ENCODE data around the gene P4HA1.
"Not testable (repeated sequence)": the region's sequence is repeated elsewhere in the genome, so short reads cannot be mapped to it uniquely, and the experiment has no call there.

The P4HA1 gene

DNA sequence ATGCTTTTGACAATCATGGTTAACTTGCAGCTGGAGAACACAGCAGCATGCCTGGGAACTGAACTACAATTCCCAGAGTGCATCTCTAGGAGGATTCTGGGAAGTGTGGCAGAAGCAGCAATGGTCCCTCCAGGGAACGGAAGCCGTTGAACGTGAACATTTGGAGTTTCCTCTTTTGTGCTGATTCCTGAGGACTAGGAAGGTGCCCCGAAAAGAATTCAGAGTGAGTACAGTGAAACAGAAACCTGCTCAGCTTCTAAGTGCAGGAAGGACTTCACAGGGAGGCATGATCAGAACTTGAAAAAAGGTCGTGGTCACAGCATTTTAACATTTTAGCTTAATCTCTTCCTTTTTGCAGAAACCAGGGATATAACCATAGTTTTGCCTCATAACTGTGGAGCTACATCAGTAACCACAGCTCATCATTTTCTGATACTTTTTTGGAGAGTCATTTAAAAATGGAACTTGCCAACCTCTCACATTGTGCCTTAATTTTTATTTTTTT lies 13.7 kb upstream of the P4HA1 start, which contains the start of gene NUDT13:
Gene NUDT13 (plus strand): TSS at position 111 of the 505 bp plus-strand sequence. CDS start 3,911 bp downstream, outside the sequence.
- Mint-ChIP-seq H3K4me1 (peaks cover 6 to 15% of the 10 kb centered on the region in 2 donors), H3K9me3 (peaks cover 0 to 4% of the 10 kb centered on the region in 2 donors), H3K36me3 (peaks cover 29 to 34% of the 10 kb centered on the region in 2 donors), H3K4me3 (peak within 1 kb of the TSS; percentile 87 to 90), H3K27me3 (no peaks in the 10 kb centered on the region), H3K27ac (peak within 1 kb of the TSS; percentile 93)
- peak; percentile 86 to 95 for ATAC-seq (replicated peaks)
- peak; percentile 54 for DNase-seq

DNA sequence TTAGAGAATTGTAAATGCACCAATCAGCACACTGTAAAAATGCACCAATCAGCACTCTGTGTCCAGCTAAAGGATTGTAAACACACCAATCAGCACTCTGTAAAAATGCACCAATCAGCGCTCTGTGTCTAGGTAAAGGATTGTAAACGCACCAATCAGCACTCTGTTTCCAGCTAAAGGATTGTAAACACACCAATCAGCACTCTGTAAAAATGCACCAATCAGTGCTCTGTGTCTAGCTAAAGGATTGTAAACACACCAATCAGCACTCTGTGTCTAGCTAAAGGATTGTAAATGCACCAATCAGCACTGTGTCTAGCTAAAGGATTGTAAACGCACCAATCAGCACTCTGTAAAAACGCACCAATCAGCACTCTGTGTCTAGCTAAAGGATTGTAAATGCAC lies 12.6 kb upstream of the P4HA1 start:
- H3K27me3 Mint-ChIP-seq; ATAC-seq (replicated peaks); H3K4me3 Mint-ChIP-seq; DNase-seq; H3K9me3 Mint-ChIP-seq: not testable (repeated sequence)
- H3K36me3 Mint-ChIP-seq, result peaks cover 33 to 38% of the 10 kb centered on the region in 2 donors
- H3K4me1 Mint-ChIP-seq, result peaks cover 6 to 15% of the 10 kb centered on the region in 2 donors
- H3K27ac Mint-ChIP-seq, result peak overlapping the region; percentile 31

DNA sequence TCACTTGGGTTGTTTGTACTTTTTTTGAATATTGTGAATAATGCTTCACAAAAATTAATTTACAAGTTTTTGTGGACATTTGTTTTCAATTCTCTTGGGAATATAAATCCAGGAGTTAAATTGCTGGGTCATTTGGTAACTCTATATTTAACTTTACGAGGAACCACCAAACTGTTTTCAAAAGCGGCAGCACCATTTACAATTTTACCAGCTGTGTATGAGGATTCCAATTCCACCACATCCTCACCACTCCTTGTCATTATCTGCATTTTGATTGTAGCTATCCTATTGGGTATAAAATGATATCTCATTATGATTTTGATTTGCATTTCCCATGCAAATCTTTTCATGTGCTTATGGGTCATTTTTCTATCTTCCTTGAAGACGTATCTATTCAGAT lies 9.6 kb upstream of the P4HA1 start:
- Mint-ChIP-seq H3K27ac (no peak overlapping the region), H3K27me3 (no peaks in the 10 kb centered on the region), H3K4me1 (peaks cover 4 to 12% of the 10 kb centered on the region in 2 donors), H3K4me3 (no peak overlapping the region), H3K9me3 (peaks cover 0 to 4% of the 10 kb centered on the region in 2 donors), H3K36me3 (peaks cover 37 to 43% of the 10 kb centered on the region in 2 donors)
- no peak for DNase-seq
- ATAC-seq (replicated peaks), result no peak

DNA sequence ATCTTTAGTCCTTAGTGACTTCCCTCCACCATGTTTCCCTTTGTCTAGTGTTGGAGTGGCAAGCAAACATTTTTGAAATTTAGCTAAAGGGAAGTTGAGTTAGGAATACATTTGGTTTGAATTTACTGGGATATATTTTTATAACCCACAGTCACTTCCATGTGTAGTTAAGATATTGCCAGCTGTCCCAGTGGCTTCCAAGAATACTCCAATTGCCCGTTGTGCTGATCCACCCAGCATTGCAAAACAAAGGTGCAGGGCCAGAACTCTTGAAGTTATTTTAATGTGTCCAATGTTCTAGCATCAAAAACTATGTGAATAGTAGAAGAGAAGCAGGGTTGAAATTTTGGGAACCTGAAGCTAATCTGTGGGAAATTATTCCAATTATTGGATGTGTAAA lies 2.5 kb upstream of the P4HA1 start:
- Mint-ChIP-seq H3K9me3 (no peaks in the 10 kb centered on the region), H3K36me3 (peaks cover 4 to 8% of the 10 kb centered on the region in 2 donors), H3K4me3 (no peak overlapping the region), H3K27me3 (no peaks in the 10 kb centered on the region), H3K27ac (no peak overlapping the region), H3K4me1 (peaks cover 2 to 19% of the 10 kb centered on the region in 2 donors)
- ATAC-seq (replicated peaks) (no peak), DNase-seq (no peak)

DNA sequence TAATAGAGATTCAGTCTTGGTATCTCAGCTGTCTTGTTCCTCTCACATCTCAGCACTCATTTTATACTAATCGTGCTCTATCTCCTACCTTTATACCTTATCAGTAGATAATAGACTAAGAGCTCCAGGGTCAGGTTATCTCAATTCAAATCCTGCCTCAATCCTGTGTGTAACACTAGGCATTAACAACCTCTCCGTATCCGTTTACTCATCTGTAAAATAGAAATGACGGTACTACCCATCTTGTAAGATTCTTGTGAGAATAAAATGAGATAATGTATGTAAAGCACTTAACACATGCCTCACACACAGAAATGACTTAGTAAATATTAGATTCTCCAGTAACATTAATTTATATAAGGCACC lies 622 bp upstream of the P4HA1 start:
- peak overlapping the region; percentile 96 to 98 for H3K4me3 Mint-ChIP-seq
- ATAC-seq (replicated peaks), result no peak
- DNase-seq, result no peak
- H3K9me3 Mint-ChIP-seq, result no peaks in the 10 kb centered on the region
- H3K4me1 Mint-ChIP-seq, result peaks cover 2 to 27% of the 10 kb centered on the region in 2 donors
- peaks cover 4 to 10% of the 10 kb centered on the region in 2 donors for H3K36me3 Mint-ChIP-seq
- peak overlapping the region; percentile 99 for H3K27ac Mint-ChIP-seq
- H3K27me3 Mint-ChIP-seq, result no peaks in the 10 kb centered on the region

DNA sequence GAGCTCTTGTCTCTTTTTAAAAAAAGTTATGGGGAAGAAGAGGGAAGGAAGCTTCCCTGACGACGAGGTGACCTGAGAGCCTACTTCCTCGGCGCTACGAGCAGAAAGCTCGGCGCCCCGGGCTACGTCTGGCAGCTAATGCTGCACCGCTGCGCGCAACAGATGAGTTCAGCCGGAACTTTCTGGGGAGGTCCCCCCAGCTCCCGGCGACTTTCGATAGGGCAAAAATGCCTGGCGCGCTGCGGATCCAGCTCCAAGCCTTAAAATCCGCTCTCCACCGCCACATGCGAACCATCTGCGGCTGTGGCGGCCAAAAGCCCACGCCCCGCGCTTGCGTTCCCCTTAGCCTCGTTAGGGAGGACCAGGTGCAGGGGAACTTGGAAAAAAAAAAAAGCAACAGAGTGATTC lies 621 bp downstream of the P4HA1 start:
- DNase-seq, result peak; percentile 74
- H3K4me3 Mint-ChIP-seq, result peak overlapping the region; percentile 96 to 98
- ATAC-seq (replicated peaks), result peak; percentile 64 to 70
- H3K4me1 Mint-ChIP-seq, result peaks cover 3 to 27% of the 10 kb centered on the region in 2 donors
- H3K36me3 Mint-ChIP-seq, result peaks cover 0 to 6% of the 10 kb centered on the region in 2 donors
- H3K9me3 Mint-ChIP-seq, result no peaks in the 10 kb centered on the region
- H3K27ac Mint-ChIP-seq, result peak overlapping the region; percentile 99
- H3K27me3 Mint-ChIP-seq, result no peaks in the 10 kb centered on the region

DNA sequence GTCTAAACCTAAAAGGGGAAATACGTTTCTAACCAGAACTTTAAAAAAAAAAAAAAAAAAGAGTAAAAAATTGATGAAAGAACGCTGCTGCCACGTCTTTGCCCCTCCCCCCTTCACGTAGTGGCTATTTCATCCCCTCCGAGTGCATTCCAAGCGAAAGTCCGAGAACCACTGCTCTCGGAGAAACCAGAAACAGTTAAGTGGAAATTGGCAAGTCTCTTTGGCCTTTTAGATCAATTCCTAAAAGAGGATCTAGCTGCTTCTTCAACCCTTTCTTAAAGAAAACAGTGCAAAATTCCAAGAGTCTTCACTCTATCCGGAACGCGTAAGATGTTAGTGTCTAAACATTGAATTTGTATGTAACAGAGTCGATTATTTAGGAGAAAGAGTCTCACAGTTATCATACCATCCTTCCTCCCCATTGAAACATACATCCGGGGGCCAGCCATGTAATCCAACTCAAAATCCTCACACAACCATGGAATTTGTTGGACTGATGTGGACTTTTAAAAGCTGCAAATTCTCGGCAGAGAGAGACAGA lies 1.1 kb downstream of the P4HA1 start:
- DNase-seq, result peak; percentile 22
- peak overlapping the region; percentile 99 for H3K27ac Mint-ChIP-seq

DNA sequence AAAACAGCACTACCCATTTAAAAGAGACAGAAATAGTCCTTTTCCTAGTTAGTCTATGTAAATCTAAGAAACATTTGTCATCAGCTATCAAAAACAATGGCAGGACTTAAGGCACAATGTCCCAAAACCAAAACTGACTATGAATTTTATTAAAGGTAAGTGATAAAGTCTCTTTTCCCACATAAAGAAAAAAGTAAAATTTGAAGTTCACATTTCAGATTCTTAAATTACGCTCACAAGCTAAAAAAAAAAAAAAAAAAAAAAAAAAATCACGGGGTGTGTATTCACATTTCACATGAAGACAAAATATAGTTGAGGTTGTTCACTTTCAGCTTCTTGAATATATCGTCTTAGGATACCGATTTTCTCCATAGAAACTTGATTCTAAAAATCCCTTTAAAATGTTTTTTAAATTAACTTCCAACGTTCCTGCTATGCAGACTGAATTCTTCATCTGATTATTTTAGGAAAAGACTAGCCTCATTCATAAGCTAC lies 1.6 kb downstream of the P4HA1 start:
- H3K36me3 Mint-ChIP-seq, result peaks cover 0 to 2% of the 10 kb centered on the region in 2 donors
- H3K4me3 Mint-ChIP-seq, result peak overlapping the region; percentile 96 to 98
- peak overlapping the region; percentile 99 for H3K27ac Mint-ChIP-seq
- no peak for DNase-seq
- no peak for ATAC-seq (replicated peaks)
- no peaks in the 10 kb centered on the region for H3K9me3 Mint-ChIP-seq
- peaks cover 3 to 27% of the 10 kb centered on the region in 2 donors for H3K4me1 Mint-ChIP-seq
- no peaks in the 10 kb centered on the region for H3K27me3 Mint-ChIP-seq

More for the DNA sequence above, 1.1 kb downstream of the P4HA1 start:
- Mint-ChIP-seq H3K4me1 (peaks cover 3 to 27% of the 10 kb centered on the region in 2 donors), H3K36me3 (peaks cover 0 to 3% of the 10 kb centered on the region in 2 donors), H3K9me3 (no peaks in the 10 kb centered on the region), H3K27me3 (no peaks in the 10 kb centered on the region), H3K4me3 (peak overlapping the region; percentile 96 to 98)
- ATAC-seq (replicated peaks), result no peak

DNA sequence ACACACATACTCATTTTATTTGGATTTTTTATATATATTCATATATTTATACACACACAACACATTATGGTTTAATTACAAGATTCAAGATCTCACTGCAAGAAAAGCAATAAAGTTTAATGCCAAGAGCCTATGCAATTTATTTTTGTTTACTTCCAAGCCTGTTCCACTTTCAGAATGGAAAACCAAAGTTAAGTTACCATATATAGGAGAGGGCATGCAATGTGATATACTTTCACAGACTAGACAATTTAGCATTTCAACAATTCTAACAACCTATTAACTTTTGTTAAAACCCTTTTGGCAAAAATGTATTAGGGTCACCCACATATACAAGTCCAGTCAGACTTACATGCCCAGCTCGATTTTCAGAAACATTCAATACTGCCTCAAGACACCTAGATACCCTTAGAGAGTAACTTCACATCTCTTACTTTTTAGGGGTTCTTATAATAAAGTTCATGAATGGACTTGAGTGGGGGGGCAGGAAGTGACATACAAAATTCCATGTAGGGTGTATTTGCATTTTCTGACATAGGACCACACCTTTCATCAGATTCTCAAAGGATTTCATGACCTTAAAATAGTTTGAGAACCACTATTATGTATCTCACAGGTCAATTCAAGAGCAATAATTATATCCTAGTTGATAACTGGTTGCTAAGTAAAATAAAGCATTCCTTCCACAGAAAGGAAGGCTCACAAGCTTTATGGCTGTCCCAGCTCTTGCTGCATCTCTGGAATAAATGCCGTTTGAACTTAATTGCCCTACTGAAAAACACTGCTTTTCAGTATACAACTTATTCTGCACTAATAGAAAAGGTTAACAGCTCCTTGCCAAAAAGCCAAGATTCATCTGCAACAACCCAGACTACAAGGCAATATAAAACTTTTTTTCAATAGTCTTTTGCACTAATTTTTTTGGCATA lies 2.5 kb downstream of the P4HA1 start:
- Mint-ChIP-seq H3K27me3 (no peaks in the 10 kb centered on the region), H3K4me1 (peaks cover 4 to 27% of the 10 kb centered on the region in 2 donors), H3K36me3 (peaks cover 0 to 2% of the 10 kb centered on the region in 2 donors), H3K27ac (no peak overlapping the region), H3K4me3 (peak overlapping the region; percentile 64 to 96), H3K9me3 (no peaks in the 10 kb centered on the region)
- ATAC-seq (replicated peaks), result no peak
- no peak for DNase-seq

DNA sequence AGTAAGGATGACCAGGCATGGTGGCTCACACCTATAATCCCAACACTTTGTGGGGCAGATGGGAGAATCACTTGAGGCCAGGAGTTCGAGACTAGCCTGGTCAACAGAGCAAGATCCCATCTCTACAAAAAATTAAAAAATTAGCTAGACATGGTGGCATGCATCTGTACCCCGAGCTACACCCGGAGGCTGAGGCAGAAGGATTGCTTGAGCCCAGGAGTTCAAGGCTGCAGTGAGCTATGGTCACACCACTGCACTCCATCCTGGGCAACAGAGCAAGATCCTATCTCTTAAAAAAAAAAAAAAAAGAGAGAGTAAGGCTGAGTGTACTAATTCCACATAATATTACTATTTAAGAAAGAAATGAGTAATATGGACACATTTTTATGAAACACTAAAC lies 3.8 kb downstream of the P4HA1 start:
- Mint-ChIP-seq H3K36me3 (peaks cover 6 to 7% of the 10 kb centered on the region in 2 donors), H3K4me1 (peaks cover 8 to 35% of the 10 kb centered on the region in 2 donors), H3K9me3 (no peaks in the 10 kb centered on the region), H3K27me3 (no peaks in the 10 kb centered on the region), H3K4me3 (no peak overlapping the region), H3K27ac (no peak overlapping the region)
- DNase-seq (no peak), ATAC-seq (replicated peaks) (no peak)

DNA sequence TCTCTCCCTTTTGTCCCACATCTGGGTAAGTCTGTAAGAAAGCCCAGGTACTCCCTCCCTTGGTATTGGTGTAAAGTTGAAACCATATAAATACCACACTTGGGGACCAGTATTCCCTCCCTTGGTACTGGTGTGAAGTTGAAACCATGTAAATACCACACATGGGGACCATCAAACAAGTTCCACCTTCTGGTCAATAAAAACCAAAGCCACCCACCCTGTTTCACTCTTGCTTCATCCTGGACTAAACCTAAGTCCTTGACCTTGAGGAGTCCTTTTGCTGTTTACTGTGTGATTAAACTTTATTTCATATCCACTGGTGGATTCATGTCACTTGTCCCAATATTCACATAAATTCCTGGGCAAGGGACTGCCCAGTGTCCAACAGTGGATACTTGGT lies 8.4 kb downstream of the P4HA1 start:
- no peak for ATAC-seq (replicated peaks)
- DNase-seq, result no peak
- peaks cover 6 to 10% of the 10 kb centered on the region in 2 donors for H3K36me3 Mint-ChIP-seq
- no peak overlapping the region for H3K27ac Mint-ChIP-seq
- no peaks in the 10 kb centered on the region for H3K27me3 Mint-ChIP-seq
- no peak overlapping the region for H3K4me3 Mint-ChIP-seq
- H3K9me3 Mint-ChIP-seq, result no peaks in the 10 kb centered on the region
- H3K4me1 Mint-ChIP-seq, result peaks cover 9 to 19% of the 10 kb centered on the region in 2 donors

DNA sequence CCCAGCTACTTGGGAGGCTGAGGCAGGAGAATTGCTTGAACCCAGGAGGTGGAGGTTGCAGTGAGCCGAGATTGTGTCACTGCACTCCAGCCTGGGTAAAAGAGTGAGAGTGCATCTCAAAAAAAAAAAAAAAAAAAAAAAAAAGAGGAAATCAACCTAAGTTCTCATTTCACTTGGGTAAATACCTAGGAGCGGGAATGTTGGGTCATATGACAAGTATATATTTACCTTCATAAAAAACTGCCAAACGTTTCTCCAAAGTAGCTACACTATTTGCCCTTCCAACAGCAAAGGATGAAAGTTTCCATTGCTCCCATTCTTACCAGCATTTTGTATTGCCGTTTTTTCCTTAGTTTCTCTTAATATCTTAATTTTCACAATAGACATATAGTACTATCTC lies 9.8 kb downstream of the P4HA1 start:
- no peaks in the 10 kb centered on the region for H3K27me3 Mint-ChIP-seq
- peaks cover 11 to 30% of the 10 kb centered on the region in 2 donors for H3K4me1 Mint-ChIP-seq

DNA sequence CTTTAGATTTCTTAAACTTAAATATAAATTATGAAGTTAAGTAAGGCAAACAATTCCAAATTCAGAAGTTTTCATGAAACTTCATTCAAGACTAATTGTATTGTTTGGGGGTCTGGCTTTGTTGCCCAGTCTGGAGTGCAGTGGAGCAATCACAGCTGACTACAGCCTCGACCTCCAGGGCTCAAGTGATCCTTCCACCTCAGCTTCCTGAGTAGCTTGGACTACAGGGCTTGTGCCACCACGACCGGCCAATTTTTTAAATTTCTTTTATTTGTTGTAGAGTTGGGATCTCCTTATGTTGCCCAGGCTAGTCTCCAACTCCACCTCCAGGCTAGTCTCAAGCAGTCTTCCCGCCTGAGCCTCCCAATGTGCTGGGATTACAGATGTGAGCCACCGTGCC lies 12.5 kb downstream of the P4HA1 start:
- Mint-ChIP-seq H3K27ac (no peak overlapping the region), H3K4me3 (no peak overlapping the region), H3K36me3 (peaks cover 11 to 14% of the 10 kb centered on the region in 2 donors), H3K27me3 (no peaks in the 10 kb centered on the region), H3K9me3 (no peaks in the 10 kb centered on the region), H3K4me1 (peaks cover 10 to 35% of the 10 kb centered on the region in 2 donors)
- DNase-seq (no peak), ATAC-seq (replicated peaks) (no peak)

More for the DNA sequence above, 9.8 kb downstream of the P4HA1 start:
- ATAC-seq (replicated peaks), result no peak
- DNase-seq, result no peak
- Mint-ChIP-seq H3K9me3 (no peaks in the 10 kb centered on the region), H3K4me3 (no peak overlapping the region), H3K36me3 (peaks cover 8 to 14% of the 10 kb centered on the region in 2 donors), H3K27ac (no peak overlapping the region)

DNA sequence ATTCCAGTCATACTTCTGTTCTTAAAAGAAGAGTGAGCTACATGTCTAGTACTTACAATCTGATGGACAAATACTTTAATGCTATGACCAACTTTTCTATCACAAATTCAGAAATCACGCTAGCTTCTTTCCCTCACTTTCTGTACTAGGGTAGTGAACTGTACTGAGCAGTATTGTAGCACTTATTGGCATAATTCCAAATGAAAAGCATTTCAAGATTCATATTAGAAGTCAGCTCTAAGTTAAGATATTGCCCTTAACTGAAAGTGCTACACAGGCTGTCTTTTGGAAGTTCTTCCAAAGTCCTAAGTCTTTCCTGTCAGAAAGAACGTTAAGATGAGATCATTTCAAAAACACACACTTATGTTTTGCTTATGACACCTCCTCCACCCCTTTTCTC lies 13.4 kb downstream of the P4HA1 start:
- Mint-ChIP-seq H3K27ac (no peak overlapping the region), H3K9me3 (no peaks in the 10 kb centered on the region), H3K36me3 (peaks cover 8 to 10% of the 10 kb centered on the region in 2 donors), H3K4me3 (no peak overlapping the region), H3K4me1 (peaks cover 7 to 29% of the 10 kb centered on the region in 2 donors), H3K27me3 (no peaks in the 10 kb centered on the region)
- DNase-seq, result no peak
- ATAC-seq (replicated peaks), result no peak

All from stimulated activated naive B cell treated with anti-CD40 and anti-IgM and Interleukin-4, amounts not matched to agents 10 μg/mL and 1 μg/mL and 100 μg/mL, for 72 hours (primary cell).